Stimulated activated CD4-positive, alpha-beta T cell treated with anti-CD3 and anti-CD28 coated beads, Interleukin-4, amount 100 ng/mL, for 1 hour (primary cell): ENCODE results near the gene ACOD1.
"Not testable (repeated sequence)": the region's sequence is repeated elsewhere in the genome, so short reads cannot be mapped to it uniquely, and the experiment has no call there.

Source experiments
- DNase-seq: peaks from one replicate; pipeline ENCODE4 v3.0.0-alpha.2; 2020

The ACOD1 gene

DNA sequence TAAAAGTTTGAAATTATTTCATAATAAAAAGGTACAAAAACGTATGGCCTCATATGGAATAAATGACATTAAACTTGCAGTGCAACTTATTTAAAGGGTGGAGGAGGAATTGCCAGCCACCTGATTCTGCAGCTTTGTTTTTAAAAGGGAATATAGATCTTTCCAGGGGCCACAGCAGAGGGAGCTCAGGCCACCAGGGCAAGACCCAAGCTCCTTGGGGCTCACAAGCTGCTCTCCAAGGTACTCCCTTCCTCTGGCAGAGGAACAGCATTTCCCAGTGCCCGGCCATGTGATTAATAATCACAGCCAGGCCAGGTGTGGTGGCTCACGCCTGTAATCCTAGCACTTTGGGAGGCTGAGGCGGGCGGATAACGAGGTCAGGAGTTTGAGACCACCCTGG is 6.2 kb downstream of the ACOD1 start:
- DNase-seq: no peak

DNA sequence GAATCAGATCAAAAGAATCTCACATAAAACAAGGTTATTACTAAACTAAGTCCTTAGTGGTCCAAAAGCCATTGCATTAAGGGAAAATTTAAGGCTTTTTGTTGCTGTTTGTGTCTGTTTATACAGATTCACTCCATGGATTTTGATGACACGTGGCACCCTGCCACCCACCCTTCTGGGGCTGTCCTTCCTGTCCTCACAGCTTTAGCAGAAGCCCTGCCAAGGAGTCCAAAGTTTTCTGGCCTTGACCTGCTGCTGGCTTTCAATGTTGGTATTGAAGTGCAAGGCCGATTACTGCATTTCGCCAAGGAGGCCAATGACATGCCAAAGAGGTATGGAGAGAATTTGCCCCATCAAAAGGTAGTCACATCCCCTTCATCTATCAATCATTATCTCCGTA is 6.9 kb downstream of the ACOD1 start:
- no peak for DNase-seq

DNA sequence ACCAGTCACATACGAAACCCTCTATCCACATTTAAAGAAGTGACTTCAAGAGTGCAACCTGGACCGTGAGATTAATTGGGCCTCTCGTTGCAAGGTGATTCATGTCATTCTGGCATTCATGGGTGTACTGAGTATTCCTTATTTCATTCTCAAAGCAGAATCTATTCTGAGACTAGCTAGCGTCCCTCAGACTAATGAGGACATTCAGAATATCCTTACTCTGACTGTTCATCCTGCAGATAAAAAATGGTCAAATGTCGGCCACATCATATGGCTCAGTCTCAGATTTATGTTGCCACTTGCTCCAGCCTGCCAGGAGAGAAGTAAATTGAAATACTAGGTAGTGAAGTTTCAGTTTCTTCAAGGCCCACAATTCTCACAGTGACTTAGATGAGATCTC is 7.3 kb downstream of the ACOD1 start:
- no peak for DNase-seq

DNA sequence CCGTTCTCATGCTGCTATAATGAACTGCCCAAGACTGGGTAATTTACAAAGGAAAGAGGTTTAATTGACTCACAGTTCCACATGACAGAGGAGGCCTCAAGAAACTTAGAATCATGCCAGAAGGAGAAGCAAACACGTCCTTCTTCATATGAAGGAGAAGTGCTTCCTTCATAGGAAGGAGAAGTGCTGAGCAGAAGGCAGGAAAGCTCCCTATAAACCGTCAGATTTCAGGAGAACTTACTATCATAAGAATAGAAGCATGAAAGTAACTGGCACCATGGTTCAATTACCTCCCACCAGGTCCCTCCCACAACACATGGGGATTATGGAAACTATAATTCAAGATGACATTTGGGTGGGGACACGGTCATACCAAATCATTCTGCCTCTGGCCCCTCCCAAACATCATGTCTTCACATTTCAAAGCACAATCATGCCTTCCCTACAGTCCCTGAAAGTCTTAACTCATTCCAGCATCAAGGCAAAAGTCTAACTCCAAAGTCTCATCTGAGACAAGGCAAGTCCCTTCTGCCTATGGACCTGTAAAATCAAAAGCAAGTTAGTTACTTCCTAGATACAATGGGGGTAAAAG is 10.6 kb downstream of the ACOD1 start:
- DNase-seq: no peak

DNA sequence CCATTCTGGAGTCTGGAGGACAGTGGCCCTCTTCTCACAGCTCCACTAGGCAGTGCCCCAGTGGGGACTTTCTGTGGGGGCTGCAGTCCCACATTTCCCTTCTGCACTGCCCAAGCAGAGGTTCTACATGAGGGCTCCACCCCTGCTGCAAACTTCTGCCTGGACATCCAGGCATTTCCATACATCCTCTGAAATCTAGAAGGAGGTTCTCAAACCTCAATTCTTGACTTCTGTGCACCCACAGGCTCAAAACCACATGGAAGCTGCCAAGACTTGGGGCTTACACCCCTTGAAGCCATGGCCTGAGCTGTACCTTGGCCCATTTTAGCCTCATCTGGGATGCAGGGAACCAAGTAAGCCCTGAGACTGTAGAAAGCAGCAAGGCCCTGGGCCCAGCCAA is 11.4 kb downstream of the ACOD1 start:
- not testable (repeated sequence) for DNase-seq

DNA sequence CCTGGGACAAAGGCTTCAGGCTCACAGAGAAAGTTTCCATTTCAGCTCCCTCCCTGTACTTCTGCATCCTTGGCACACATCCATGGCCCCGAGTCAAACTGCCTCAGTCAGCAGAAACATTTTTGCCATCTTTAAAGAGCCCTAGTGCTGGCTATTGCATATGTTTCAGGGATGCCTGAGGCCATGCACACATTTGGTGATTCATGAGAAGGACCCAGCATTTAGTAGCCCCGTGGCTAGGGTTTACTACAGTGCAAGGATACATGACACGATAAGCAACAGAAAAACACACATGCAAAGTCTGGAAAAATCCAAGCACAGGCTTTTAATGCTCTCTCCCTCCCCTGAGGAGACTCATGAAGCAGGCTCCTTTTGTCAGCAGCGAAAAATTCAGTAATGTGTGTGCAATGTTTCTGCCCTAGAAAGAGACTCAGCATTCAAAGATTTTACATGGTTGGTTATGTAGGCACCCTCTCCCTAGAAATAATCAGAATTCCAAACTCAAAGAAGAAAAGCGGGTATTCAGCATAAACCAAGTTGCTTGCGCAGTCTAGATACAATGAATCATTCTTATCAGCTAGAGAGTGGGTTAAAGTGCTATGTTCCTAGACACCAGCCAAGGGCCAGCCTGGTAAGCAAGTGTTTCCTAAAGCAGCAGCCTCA is 17.6 kb downstream of the ACOD1 start:
- DNase-seq: no peak

DNA sequence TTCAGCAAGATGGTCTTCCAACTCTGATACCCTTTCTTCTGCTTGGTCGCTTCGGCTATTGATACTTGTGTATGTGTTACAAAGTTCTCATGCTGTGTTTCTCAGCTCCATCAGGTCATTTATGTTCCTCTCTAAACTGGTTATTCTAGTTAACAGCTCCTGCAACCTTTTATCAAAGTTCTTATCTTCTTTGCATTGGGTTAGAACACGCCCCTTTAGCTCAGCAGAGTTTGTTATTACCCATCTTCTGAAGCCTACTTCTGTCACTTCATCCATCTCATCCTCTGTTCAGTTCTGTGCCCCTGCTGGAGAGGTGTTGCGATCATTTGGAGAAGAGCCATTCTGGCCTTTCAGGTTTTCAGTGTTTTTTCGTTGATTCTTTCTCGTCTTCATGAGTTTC is 18.7 kb downstream of the ACOD1 start:
- no peak for DNase-seq

DNA sequence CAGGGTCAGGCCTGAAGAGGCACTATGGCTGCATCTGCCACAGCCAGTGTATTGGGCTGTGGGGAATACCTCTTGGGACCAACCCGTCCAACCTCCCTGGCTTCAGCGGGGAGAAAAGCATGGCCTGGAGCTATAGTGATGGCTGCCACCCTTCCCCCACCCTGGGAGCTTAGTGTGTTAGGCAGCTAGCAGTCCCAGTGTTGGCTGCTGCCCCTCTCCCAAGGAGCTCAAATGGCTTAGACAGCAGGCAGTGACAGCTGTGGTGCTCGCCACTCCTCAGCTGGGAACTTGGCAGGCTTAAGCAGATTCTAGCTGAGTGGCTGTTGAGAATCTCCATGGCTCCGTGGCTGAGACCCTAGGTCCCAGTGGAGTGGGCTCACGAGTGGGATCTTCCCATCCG is 19.7 kb downstream of the ACOD1 start:
- no peak for DNase-seq

DNA sequence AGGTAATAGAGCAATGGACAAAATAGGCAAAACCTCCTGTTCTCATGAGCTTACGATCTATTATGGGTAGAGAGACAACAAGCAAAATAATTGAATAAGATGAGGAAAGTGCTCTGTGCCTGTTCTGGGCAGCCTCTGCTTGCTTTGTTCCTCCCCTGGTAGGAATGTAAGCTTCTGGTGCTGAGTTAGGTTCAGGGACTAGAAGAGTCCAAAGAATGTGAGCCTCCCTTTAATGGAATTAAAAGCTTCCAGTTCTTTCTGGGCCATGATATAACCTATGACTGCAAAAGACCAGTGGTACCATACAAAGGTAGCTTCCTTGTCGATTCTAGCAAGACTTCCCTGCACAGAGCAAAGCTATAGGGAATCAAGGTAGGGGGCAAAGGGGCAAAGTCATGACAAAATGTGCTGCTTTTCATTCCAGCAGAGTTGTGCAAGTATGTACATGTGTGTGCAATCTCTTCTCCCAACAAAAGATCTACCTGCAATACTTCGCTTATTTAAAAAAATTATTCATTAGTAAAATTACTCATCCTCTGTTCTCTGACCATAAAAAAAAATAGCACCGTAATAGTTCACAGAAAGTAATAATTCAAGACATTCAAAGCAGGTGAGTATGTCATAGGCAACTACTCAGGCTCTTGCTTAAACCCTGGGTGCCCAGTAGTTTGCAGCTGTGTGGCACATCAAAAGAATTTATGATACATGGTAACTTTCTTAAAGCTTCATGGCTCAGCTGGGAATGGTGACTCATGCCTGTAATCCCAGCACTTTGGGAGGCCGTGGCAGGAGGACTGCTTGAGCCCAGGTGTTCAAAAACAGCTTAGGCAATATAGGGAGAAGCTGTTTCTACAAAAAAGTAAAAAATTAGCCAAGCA is 21.4 kb downstream of the ACOD1 start:
- no peak for DNase-seq

DNA sequence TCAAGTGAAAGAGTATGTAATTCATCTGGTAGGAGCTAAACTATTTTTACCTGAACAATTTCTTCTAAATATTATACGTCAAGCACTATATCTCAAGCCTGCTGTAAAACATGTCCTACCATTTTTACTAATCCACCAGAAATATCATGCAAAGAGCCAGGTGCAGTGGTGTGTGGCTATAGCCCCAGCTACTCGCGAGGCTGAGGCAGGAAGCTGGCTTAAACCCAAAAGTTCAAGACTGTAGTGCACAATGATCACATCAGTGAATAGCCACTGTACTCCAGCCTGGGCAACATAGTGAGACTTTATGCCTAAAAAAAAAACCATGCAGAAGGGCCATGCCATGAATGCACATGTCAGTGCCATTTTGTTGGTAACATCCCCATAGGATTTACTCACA is 22.9 kb downstream of the ACOD1 start:
- DNase-seq: no peak

DNA sequence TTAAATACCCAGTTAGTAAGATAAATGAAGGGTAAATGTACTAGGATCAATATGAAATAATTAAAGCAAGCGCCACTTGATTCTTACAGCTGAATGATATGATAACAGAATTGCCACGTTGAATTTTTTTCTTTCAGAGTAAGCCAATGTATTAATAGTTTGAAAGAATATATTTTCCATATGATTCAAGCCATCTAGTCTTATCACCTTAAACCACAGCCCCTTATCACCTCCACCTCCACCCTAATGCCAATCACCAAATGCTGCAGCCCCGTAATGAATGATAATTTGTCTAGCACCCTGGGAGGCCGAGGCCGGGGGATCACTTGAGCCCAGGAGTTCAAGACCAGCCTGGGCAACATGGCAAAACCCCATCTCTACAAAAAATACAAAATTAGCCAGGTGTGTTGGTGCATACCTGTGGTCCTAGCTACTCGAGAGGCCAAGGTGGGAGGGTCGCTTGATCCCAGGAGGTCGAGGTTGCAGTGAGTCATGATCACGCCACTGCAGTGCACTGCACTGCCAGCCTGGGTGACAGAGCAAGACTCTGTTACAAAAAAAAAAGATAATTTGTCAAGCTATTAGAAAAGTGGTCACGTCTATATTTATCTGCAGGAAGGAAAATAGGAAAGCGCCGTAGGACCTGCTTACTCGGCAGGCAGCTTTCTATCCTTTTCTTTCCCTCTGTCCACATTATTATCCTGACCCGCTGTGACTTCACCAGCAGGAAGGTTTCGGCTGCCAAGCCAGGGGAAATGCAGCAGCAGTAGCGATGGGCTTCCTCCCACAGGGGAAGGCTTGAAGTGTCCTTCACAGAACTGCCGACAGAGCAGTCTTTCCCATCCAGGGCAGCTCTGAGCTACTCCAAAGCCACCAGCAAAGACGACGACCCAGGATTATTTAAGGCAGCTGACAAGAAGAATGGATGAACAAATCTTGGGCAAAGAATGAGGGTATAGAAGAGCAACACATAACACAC is 23.8 kb downstream of the ACOD1 start:
- DNase-seq: no peak

DNA sequence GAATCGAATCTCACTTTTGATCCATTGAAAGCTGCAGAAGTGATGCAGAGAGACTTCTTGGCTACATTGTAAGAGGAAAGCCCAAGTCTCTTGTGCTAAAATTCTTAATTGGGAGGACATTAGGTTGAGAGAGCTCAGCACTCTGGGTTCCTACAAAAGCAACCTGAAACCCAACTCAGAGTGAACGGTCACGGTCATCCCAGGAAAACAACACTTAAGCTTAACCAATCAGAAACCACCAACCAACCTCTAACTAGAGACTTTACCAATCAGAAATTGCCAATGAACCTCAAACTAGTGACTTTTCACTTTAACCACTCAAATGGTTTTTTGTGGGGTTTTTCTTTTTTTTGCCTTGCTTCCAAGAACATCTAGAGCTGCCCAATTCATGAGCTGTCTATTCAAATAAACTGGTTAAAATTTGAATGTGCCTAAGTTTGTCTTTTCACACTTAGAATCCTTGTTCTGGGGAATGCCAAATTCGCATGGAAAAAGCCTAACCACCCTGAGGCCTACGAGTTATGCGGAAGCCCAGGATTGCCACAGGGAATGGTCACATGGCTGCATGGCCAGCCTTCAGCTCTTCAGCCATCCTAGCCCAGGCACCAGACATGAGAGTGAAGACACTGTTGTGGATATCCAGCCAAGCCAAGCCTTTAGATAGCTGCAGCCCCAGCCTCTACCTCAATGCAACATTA is 25.8 kb downstream of the ACOD1 start:
- no peak for DNase-seq

DNA sequence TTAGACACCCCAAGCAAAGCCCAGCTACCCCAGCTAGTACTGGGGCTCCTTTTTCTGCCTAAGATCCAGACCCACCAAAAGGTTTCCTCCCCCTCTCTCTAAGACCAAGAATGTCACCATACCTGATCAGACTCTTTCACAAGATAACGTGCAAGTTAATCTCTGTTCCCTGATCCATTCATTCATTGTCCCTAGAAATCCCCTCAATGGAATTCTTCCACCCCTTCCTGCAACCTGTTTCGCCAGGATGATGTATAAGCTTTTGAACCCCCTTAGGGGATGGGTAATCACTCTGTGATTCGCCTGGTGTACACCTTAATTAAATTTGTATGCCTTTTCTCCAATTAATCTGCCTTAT is 26.3 kb downstream of the ACOD1 start:
- DNase-seq: no peak

DNA sequence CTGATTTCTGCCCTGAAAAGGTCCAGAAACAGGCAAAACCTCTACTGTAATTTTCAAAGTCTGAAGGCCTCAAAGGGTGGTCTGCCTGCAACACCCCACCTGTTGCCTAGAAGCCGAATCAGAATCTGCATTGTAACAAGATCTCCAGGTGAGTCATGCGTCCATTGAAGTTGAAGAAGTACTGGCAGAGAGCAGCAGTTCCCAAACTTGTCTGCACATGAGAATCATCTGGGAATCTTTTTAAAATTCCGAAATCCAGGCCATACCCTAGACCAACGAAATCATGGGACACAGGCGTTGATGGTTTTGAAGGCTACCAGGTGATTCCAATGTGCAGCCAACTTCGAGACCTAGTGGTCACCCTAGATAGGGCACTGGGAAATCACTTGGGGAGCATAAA is 27.6 kb downstream of the ACOD1 start:
- no peak for DNase-seq

DNA sequence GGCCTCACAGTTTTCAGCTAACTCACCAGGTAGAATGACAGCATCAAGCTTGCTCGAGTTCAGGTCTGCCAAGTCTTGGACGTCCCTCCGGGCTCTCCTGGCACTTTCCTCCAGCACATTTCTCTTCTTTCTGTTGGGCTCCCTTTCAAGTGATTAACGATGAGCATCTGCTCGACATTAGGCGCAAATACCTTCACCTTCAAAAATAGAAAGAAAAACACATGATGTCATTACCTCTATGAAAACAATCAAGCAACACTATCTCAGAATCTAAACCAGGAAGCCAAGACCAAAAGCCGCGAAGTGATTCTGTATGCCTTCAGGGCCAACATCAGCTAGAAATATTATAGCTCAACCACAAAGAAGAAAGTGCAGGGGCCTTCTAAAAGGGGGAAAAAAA is 28.2 kb downstream of the ACOD1 start:
- no peak for DNase-seq

DNA sequence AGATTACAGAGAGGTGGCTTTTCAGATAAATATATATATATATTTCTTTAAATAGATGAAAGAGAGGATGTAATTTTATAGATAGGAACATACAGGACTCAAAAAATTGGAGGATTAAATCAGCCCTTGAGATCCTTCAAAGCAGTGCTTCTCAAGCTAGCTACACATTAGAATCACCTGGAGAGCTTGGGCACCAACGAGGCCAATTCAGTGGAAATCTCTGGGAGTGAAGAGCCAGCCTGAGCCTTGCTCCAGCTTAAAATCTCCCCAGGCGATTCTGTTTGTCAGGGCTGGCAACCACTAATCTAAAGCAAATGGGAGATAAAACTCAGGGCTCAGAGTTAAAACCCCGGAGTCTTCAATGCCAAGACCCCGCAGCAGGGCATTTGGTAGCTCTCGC is 28.6 kb downstream of the ACOD1 start:
- DNase-seq: no peak

DNA sequence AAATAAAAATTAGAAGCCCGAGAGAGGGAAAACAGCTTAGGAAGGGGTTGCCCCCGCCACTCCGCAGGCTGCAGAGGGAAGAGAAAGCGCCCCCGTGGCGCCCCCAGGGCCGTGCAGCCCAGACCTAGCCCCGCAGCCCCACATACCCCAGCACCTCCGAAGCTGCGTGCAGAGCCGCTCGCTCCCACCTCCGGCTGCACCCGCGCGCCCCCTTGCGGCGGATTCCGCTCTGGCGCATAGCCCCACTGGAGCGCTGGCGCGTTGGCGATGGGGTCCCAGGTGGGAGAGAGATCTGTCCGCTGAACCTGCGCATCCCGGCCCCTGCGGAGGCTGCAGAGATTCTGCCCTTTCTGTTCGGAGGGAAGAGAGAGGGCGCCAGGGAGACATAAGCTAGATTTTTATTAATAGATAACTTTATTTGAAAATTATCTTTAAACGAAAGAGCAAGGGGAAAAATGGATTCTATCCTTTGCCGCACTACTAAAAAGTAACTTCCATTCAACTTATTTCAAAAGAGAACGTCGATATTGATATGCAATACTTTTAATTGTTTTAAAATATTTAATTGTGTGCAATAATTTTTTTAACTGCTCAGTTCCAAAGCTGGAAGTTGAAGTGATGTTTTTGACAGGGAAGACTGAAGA is 31.9 kb downstream of the ACOD1 start:
- peak; percentile 90 for DNase-seq

DNA sequence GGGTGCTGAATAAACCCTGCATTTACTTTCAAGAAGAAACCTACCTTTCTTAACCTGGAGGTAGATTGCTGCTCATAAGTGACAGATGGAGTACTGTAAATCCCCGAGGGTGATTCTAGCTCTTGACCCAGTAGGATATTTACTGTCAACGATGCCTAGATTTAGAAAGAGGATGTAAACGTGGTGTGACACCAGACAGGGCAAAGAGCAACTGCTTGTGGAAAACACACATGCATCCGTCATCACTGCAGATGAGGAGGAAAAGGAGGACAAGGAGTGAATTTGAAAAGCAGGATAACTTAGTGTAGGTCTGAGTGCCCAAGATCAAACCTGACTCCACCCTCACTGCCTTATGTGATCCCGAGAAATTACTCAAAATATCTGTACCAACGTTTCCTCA is 33.8 kb downstream of the ACOD1 start:
- no peak for DNase-seq

DNA sequence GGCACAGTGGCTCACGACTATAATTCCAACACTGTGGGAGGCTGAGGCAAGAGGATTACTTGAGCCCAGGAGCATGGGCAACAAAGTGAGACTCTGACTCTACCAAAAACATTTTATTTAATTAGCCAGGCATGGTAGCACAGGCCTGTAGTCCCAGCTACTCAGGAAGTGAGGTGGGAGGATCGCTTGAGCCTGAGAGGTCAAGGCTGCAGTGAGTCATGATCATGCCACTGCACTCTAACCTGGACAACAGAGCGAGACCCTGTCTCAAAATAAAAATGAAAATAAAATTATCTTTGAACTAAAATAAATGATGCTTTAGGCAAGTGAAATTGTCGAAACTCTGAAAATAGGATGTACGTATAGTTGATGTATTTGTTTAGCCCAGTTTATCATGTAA is 35.4 kb downstream of the ACOD1 start:
- DNase-seq: no peak

DNA sequence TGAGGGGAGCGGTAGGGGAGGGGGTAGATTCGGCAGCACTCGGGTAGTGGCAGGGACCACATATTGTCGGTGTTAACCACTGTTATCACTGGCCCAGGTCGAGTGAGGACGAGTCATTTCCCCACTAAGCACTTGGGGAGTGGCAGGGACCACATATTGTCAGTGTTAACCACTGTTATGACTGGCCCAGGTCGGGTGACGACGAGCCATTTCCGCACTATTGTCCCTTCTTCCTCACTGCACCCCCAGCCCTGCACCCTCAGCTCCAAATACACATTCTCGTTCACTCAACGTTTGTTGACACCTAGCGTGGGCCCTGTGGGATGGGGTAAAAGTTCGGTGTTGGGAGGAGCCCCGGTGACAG is 43.1 kb downstream of the ACOD1 start:
- peak; percentile 54 for DNase-seq

DNA sequence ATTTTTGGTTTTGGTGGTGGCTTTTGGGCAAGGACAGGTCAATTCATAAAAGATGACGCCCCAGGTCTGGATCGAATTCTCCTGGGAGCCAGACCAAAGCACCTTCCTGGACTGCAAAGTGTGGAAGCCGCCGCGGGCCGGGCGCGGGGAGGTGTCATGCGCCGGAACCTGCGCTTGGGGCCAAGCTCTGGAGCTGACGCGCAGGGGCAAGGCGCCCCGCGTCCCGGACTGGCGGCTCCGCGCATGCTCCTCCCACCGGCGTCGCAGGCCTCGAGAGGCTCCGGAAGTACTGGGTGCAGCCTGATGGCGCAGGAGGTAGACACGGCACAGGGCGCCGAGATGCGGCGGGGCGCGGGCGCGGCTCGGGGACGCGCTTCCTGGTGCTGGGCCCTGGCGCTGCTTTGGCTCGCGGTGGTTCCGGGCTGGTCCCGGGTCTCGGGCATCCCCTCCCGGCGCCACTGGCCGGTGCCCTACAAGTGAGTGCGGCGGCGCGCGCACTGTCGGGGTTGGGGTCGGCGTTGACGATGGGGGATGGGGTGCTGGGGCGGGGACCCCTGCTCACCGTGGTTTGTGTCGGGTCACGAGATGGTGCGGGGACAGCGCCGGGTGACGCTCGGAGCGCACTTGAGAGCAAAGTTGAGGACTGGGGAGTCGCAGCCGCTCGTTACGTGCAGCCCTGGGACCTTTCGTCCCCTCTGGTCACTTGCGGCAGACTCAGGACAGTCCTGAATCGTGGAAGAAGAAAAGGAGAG is 43.7 kb downstream of the ACOD1 start, which contains the start of gene CLN5:
Gene CLN5, plus strand, starts transcription at position 286 of the 752 bp plus-strand sequence. Its CDS starts 18 bp downstream, at position 304.
- peak; percentile 93 for DNase-seq
